NCI-H748 (cell line): ENCODE data around the gene ARL10.

Experiments used
- DNase-seq: peaks from one replicate; lab custom pipeline; 2025; ENCODE audit not compliant: unreplicated experiment; lab: John Stamatoyannopoulos, UW

ARL10 gene

GRCh38 chr5:176361437-176362232 lies 3.7 kb upstream of the ARL10 start, which contains the start of gene KIAA1191:
Gene KIAA1191 (minus strand): TSS chr5:176361764. CDS start chr5:176359508, 2,256 bp downstream.
- peak; percentile 91 for DNase-seq

GRCh38 chr5:176362233-176362490 lies 3.1 kb upstream of the ARL10 start:
- no peak for DNase-seq

GRCh38 chr5:176364765-176365350 lies 429 bp upstream of the ARL10 start:
- DNase-seq: peak; percentile 59

- DNase-seq: peak; percentile 36
Measured at GRCh38 chr5:176366232-176366894, 1.1 kb downstream of the ARL10 start.

GRCh38 chr5:176368726-176369125 lies 3.4 kb downstream of the ARL10 start:
- DNase-seq: no peak

GRCh38 chr5:176369934-176370711 lies 4.8 kb downstream of the ARL10 start:
- no peak for DNase-seq

- DNase-seq: no peak
Measured at GRCh38 chr5:176371621-176372539, 6.6 kb downstream of the ARL10 start.

- DNase-seq: no peak
Measured at GRCh38 chr5:176373100-176373818, 8.0 kb downstream of the ARL10 start.

GRCh38 chr5:176379881-176380280 lies 14.6 kb downstream of the ARL10 start:
- no peak for DNase-seq

GRCh38 chr5:176381423-176381822 lies 16.1 kb downstream of the ARL10 start:
- no peak for DNase-seq

GRCh38 chr5:176381979-176382378 lies 16.7 kb downstream of the ARL10 start:
- DNase-seq: no peak

- no peak for DNase-seq
Measured at GRCh38 chr5:176382721-176383120, 17.4 kb downstream of the ARL10 start.

GRCh38 chr5:176383248-176383905 lies 18.1 kb downstream of the ARL10 start:
- DNase-seq: no peak

- DNase-seq: no peak
Measured at GRCh38 chr5:176383961-176384360, 18.7 kb downstream of the ARL10 start.

- no peak for DNase-seq
Measured at GRCh38 chr5:176384366-176384930, 19.2 kb downstream of the ARL10 start.

GRCh38 chr5:176384991-176385390 lies 19.7 kb downstream of the ARL10 start:
- DNase-seq: no peak

GRCh38 chr5:176386491-176386890 lies 21.2 kb downstream of the ARL10 start:
- DNase-seq: no peak

- no peak for DNase-seq
Measured at GRCh38 chr5:176387384-176387925, 22.2 kb downstream of the ARL10 start.

GRCh38 chr5:176388003-176388443 lies 22.7 kb downstream of the ARL10 start:
- no peak for DNase-seq
